ENCODE measurements around the gene NETO1. TPM values are rescaled to one million over a fixed set of nuclear protein-coding genes. Genes with fewer than 3 reads are reported as not detected.

NETO1 gene
- total RNA-seq, 1 donor from 2014 or later: not detected

GRCh38 chr18:72846736-72847533, 20.9 kb downstream of the NETO1 start:
- no peaks in the 10 kb centered on the region for H3K4me1 ChIP-seq (ENCODE audit: control insufficient read depth in 3 of 3, insufficient read depth in 3 of 3, low read length in 3 of 3)
- no peaks in the 10 kb centered on the region for H3K27me3 ChIP-seq (ENCODE audit: control insufficient read depth in 3 of 3, insufficient read depth in 3 of 3, low read length in 3 of 3)
- no peak overlapping the region for H3K9ac ChIP-seq (ENCODE audit: low read depth in 1 of 3, low read length in 3 of 3)
- H3K36me3 ChIP-seq (ENCODE audit: control insufficient read depth in 3 of 3, insufficient read depth in 3 of 3, low read length in 3 of 3): no peaks in the 10 kb centered on the region
- H3K4me3 ChIP-seq (ENCODE audit: low read length in 3 of 3): no peak overlapping the region
- H3K9me3 ChIP-seq (ENCODE audit: control insufficient read depth in 3 of 3, low read length in 3 of 3): peaks cover 0 to 3% (median 0%) of the 10 kb centered on the region in 3 donors
- no peak overlapping the region for H3K27ac ChIP-seq (ENCODE audit: low read depth, low read length)

DNA sequence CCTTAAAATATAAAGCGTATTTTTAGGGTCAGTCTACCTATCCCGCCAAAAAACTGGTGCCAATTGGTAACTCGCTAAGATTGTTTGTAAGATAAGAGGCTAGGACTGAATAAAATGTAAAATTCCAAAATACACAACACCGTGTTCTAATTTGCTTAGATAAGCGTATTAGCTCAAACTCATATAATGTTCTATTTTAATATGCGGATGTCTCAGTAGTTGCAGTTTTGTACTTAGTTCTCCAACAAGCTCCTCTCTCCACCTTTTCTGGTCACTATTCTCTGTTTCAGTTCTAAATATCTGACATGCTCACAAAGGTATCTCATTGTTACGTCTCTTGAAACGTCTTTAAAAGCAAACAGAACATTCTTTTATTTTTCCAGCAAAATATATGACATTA, 24.0 kb downstream of the NETO1 start:
- H3K27ac ChIP-seq (ENCODE audit: low read depth, low read length): no peak overlapping the region
- no peaks in the 10 kb centered on the region for H3K36me3 ChIP-seq (ENCODE audit: control insufficient read depth in 3 of 3, insufficient read depth in 3 of 3, low read length in 3 of 3)
- no peak overlapping the region for H3K9ac ChIP-seq (ENCODE audit: low read depth in 1 of 3, low read length in 3 of 3)
- peaks cover 0 to 3% (median 0%) of the 10 kb centered on the region in 3 donors for H3K9me3 ChIP-seq (ENCODE audit: control insufficient read depth in 3 of 3, low read length in 3 of 3)
- H3K4me1 ChIP-seq (ENCODE audit: control insufficient read depth in 3 of 3, insufficient read depth in 3 of 3, low read length in 3 of 3): no peaks in the 10 kb centered on the region
- H3K4me3 ChIP-seq (ENCODE audit: low read length in 3 of 3): no peak overlapping the region
- no peaks in the 10 kb centered on the region for H3K27me3 ChIP-seq (ENCODE audit: control insufficient read depth in 3 of 3, insufficient read depth in 3 of 3, low read length in 3 of 3)

GRCh38 chr18:72840109-72840508, 27.7 kb downstream of the NETO1 start:
- H3K9ac ChIP-seq (ENCODE audit: low read depth in 1 of 3, low read length in 3 of 3): no peak overlapping the region
- no peaks in the 10 kb centered on the region for H3K4me1 ChIP-seq (ENCODE audit: control insufficient read depth in 3 of 3, insufficient read depth in 3 of 3, low read length in 3 of 3)
- no peaks in the 10 kb centered on the region for H3K36me3 ChIP-seq (ENCODE audit: control insufficient read depth in 3 of 3, insufficient read depth in 3 of 3, low read length in 3 of 3)
- H3K27me3 ChIP-seq (ENCODE audit: control insufficient read depth in 3 of 3, insufficient read depth in 3 of 3, low read length in 3 of 3): no peaks in the 10 kb centered on the region
- peaks cover 0 to 3% (median 0%) of the 10 kb centered on the region in 3 donors for H3K9me3 ChIP-seq (ENCODE audit: control insufficient read depth in 3 of 3, low read length in 3 of 3)
- H3K27ac ChIP-seq (ENCODE audit: low read depth, low read length): no peak overlapping the region
- H3K4me3 ChIP-seq (ENCODE audit: low read length in 3 of 3): no peak overlapping the region

GRCh38 chr18:72834731-72835130, 33.1 kb downstream of the NETO1 start:
- no peaks in the 10 kb centered on the region for H3K4me1 ChIP-seq (ENCODE audit: control insufficient read depth in 3 of 3, insufficient read depth in 3 of 3, low read length in 3 of 3)
- H3K9ac ChIP-seq (ENCODE audit: low read depth in 1 of 3, low read length in 3 of 3): no peak overlapping the region
- no peaks in the 10 kb centered on the region for H3K36me3 ChIP-seq (ENCODE audit: control insufficient read depth in 3 of 3, insufficient read depth in 3 of 3, low read length in 3 of 3)
- H3K4me3 ChIP-seq (ENCODE audit: low read length in 3 of 3): no peak overlapping the region
- no peak overlapping the region for H3K27ac ChIP-seq (ENCODE audit: low read depth, low read length)
- H3K27me3 ChIP-seq (ENCODE audit: control insufficient read depth in 3 of 3, insufficient read depth in 3 of 3, low read length in 3 of 3): no peaks in the 10 kb centered on the region
- peaks cover 0 to 2% (median 0%) of the 10 kb centered on the region in 3 donors for H3K9me3 ChIP-seq (ENCODE audit: control insufficient read depth in 3 of 3, low read length in 3 of 3)

DNA sequence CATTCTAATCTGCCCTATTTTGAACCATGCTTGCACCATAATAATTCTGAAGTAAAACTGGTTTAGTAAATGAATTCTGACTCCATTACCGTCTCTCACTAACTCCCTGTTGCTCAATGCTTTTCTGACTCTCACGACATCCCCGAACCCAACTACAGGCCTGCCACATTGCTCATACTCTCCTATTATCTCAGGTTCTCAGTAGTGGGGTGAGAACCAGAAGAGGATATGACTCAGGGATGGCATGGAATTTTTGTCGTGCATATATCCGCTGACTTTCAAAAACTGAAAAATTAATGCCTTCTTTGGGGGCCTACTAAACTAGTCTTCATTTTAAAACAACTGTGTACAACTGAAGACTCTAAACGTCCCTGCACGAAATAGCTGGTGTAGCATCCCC, 34.3 kb downstream of the NETO1 start:
- H3K9ac ChIP-seq (ENCODE audit: low read depth in 1 of 3, low read length in 3 of 3): no peak overlapping the region
- no peaks in the 10 kb centered on the region for H3K27me3 ChIP-seq (ENCODE audit: control insufficient read depth in 3 of 3, insufficient read depth in 3 of 3, low read length in 3 of 3)
- H3K4me1 ChIP-seq (ENCODE audit: control insufficient read depth in 3 of 3, insufficient read depth in 3 of 3, low read length in 3 of 3): no peaks in the 10 kb centered on the region
- H3K27ac ChIP-seq (ENCODE audit: low read depth, low read length): no peak overlapping the region
- H3K36me3 ChIP-seq (ENCODE audit: control insufficient read depth in 3 of 3, insufficient read depth in 3 of 3, low read length in 3 of 3): no peaks in the 10 kb centered on the region
- no peak overlapping the region for H3K4me3 ChIP-seq (ENCODE audit: low read length in 3 of 3)
- H3K9me3 ChIP-seq (ENCODE audit: control insufficient read depth in 3 of 3, low read length in 3 of 3): peaks cover 0 to 2% (median 0%) of the 10 kb centered on the region in 3 donors

DNA sequence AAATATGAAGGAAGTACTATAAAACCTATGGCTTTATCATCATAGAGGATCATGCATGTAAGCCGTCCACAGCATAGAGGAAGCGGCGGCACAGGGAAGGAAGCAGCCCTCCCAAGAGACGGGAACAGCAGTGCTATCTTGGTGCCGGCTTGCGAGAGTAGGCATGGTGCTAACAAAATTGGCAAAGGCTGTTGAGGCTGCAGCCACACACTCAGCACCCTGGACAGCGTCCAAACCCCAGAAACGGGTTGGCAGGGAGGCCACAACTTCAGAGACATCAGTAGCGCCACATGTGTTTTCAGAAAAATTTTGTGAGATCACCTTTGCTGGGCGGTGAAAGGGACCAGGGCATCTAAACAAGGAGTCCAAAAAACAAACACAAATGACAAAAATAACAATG, 37.7 kb downstream of the NETO1 start:
- Histone ChIP-seq H3K36me3 (ENCODE audit: control insufficient read depth in 3 of 3, insufficient read depth in 3 of 3, low read length in 3 of 3) (no peaks in the 10 kb centered on the region), H3K27me3 (ENCODE audit: control insufficient read depth in 3 of 3, insufficient read depth in 3 of 3, low read length in 3 of 3) (no peaks in the 10 kb centered on the region), H3K9me3 (ENCODE audit: control insufficient read depth in 3 of 3, low read length in 3 of 3) (peaks cover 0 to 2% (median 0%) of the 10 kb centered on the region in 3 donors), H3K4me1 (ENCODE audit: control insufficient read depth in 3 of 3, insufficient read depth in 3 of 3, low read length in 3 of 3) (no peaks in the 10 kb centered on the region), H3K9ac (ENCODE audit: low read depth in 1 of 3, low read length in 3 of 3) (no peak overlapping the region), H3K27ac (ENCODE audit: low read depth, low read length) (no peak overlapping the region), H3K4me3 (ENCODE audit: low read length in 3 of 3) (no peak overlapping the region)

DNA sequence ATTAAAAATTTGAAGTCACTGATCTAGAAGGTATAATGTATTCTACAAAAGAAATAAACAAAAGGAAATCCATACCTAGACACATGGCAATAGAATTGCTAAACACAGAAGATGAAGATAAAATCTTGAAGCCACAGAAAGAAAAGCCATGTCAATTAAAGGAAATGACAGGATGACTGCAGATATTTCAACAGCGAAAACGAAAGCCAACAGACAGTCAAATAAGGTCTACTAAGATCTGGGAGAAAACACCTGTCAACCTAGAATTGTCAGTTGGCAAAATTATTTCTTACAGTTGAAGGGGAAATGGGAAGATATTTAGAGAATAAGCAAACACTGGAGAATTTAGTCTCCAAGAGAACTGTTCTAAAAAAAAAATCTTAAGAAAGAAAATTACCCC, 39.2 kb downstream of the NETO1 start:
- no peaks in the 10 kb centered on the region for H3K27me3 ChIP-seq (ENCODE audit: control insufficient read depth in 3 of 3, insufficient read depth in 3 of 3, low read length in 3 of 3)
- H3K4me3 ChIP-seq (ENCODE audit: low read length in 3 of 3): no peak overlapping the region
- no peaks in the 10 kb centered on the region for H3K4me1 ChIP-seq (ENCODE audit: control insufficient read depth in 3 of 3, insufficient read depth in 3 of 3, low read length in 3 of 3)
- peaks cover 0 to 2% (median 0%) of the 10 kb centered on the region in 3 donors for H3K9me3 ChIP-seq (ENCODE audit: control insufficient read depth in 3 of 3, low read length in 3 of 3)
- no peaks in the 10 kb centered on the region for H3K36me3 ChIP-seq (ENCODE audit: control insufficient read depth in 3 of 3, insufficient read depth in 3 of 3, low read length in 3 of 3)
- H3K27ac ChIP-seq (ENCODE audit: low read depth, low read length): no peak overlapping the region
- H3K9ac ChIP-seq (ENCODE audit: low read depth in 1 of 3, low read length in 3 of 3): no peak overlapping the region

DNA sequence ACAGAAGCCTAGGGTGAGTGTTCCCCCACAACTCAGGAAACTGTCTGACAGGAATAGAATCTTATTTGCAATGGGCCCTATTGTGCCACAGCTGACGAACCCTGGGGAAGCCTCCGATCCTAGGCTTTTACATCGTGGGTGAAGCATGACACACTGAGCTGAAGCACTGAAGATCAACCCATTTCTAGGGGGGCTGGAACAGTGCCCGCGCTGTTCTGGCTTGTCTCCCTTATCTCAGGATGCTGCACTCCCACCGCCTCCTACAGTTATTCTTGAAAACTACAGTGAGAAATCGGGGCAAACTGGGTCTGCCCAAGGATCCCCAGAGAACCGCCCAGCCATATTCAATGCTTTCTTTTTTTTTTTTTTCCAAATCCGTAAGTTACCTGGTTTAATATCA, 41.1 kb downstream of the NETO1 start:
- no peak overlapping the region for H3K9ac ChIP-seq (ENCODE audit: low read depth in 1 of 3, low read length in 3 of 3)
- peaks cover 0 to 2% (median 0%) of the 10 kb centered on the region in 3 donors for H3K9me3 ChIP-seq (ENCODE audit: control insufficient read depth in 3 of 3, low read length in 3 of 3)
- H3K36me3 ChIP-seq (ENCODE audit: control insufficient read depth in 3 of 3, insufficient read depth in 3 of 3, low read length in 3 of 3): no peaks in the 10 kb centered on the region
- H3K4me3 ChIP-seq (ENCODE audit: low read length in 3 of 3): no peak overlapping the region
- H3K27me3 ChIP-seq (ENCODE audit: control insufficient read depth in 3 of 3, insufficient read depth in 3 of 3, low read length in 3 of 3): no peaks in the 10 kb centered on the region
- no peaks in the 10 kb centered on the region for H3K4me1 ChIP-seq (ENCODE audit: control insufficient read depth in 3 of 3, insufficient read depth in 3 of 3, low read length in 3 of 3)
- H3K27ac ChIP-seq (ENCODE audit: low read depth, low read length): no peak overlapping the region

DNA sequence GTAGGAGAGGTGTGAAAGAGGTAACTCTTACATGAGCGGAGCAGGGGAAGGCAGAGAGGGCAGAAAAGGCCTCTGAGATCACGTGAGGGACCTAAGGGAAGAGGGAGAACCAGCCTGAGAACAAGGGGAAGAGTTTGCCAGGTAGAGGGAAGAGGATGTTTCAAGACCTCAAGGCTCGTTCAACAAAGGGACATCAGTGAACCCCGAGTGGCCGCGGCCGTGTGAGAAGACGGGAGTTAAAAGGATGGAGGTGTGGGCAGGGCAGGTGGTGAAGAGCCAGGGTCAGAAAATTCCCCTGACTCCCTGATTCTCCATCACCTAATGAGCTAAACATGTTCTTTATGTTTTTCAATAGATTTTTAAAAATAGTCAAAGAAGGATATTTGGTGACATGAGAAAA, 44.4 kb downstream of the NETO1 start:
- H3K9me3 ChIP-seq (ENCODE audit: control insufficient read depth in 3 of 3, low read length in 3 of 3): no peaks in the 10 kb centered on the region
- H3K4me3 ChIP-seq (ENCODE audit: low read length in 3 of 3): no peak overlapping the region
- H3K27ac ChIP-seq (ENCODE audit: low read depth, low read length): no peak overlapping the region
- H3K36me3 ChIP-seq (ENCODE audit: control insufficient read depth in 3 of 3, insufficient read depth in 3 of 3, low read length in 3 of 3): no peaks in the 10 kb centered on the region
- no peak overlapping the region for H3K9ac ChIP-seq (ENCODE audit: low read depth in 1 of 3, low read length in 3 of 3)
- no peaks in the 10 kb centered on the region for H3K27me3 ChIP-seq (ENCODE audit: control insufficient read depth in 3 of 3, insufficient read depth in 3 of 3, low read length in 3 of 3)
- no peaks in the 10 kb centered on the region for H3K4me1 ChIP-seq (ENCODE audit: control insufficient read depth in 3 of 3, insufficient read depth in 3 of 3, low read length in 3 of 3)

DNA sequence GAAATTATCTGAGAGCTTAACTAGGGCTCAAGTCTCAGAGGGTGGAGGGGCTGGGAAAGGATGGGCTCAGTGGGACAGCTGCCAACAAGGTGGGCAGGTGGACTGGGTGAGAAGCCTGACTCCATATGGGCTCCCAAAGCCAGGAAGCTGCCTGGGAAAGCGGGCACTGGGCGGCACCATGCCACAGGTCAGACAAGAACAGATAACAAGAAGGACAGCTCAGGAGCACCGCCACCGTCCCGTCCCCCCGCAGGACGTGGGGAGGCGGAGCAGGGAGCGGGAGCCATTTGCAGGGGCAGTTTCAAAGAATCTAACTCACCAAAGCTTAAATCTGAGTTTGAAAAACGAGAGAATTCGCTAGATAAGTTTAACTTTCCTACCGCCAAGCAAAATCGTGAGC, 45.6 kb downstream of the NETO1 start:
- Histone ChIP-seq H3K27me3 (ENCODE audit: control insufficient read depth in 3 of 3, insufficient read depth in 3 of 3, low read length in 3 of 3) (no peaks in the 10 kb centered on the region), H3K9ac (ENCODE audit: low read depth in 1 of 3, low read length in 3 of 3) (no peak overlapping the region), H3K9me3 (ENCODE audit: control insufficient read depth in 3 of 3, low read length in 3 of 3) (no peaks in the 10 kb centered on the region), H3K27ac (ENCODE audit: low read depth, low read length) (no peak overlapping the region), H3K4me3 (ENCODE audit: low read length in 3 of 3) (no peak overlapping the region), H3K4me1 (ENCODE audit: control insufficient read depth in 3 of 3, insufficient read depth in 3 of 3, low read length in 3 of 3) (no peaks in the 10 kb centered on the region), H3K36me3 (ENCODE audit: control insufficient read depth in 3 of 3, insufficient read depth in 3 of 3, low read length in 3 of 3) (no peaks in the 10 kb centered on the region)
